ENCODE results near the gene OSBP. TPM values are rescaled to one million over a fixed set of nuclear protein-coding genes. Genes with fewer than 3 reads are reported as not detected.

The OSBP gene
- total RNA-seq, 2 donors from 2014 or later = 41.2 to 44.3 TPM

DNA sequence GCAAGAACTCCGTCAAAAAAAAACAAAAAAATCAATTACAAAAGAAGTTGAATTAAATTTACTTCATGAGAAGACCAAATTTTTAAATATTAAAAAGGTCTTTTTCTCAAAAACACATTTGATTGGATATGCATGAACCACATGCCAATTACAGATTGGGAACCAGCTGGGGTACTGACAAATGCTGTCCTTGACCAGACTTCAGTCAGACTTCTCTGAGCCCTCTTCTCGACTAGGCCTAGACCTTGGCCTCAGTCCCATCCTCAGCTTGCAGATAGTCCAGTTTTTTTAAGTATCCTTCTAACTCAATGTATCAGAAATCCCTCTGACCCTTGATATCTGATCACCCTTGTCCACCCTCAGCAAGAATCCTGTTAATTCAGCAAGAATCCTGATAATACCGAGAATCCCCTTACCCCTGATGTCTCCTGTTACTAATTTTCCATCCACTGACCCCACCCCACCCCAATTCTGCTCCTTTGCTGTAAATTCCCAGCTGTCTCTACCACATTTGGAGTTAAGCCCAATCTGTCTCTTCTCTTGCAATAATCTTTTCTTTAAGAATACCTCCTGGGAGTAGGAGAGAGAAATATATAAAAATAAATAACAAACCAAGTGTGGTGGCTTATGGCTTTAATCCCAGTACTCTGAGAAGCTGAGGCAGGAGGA lies 73.3 kb downstream of the OSBP start:
- H3K9me3 Mint-ChIP-seq = no peaks in the 10 kb centered on the region
- 60 to 91% methylated on average over 1 to 3 of the region's 3 CpGs for WGBS, 2 experiments (ENCODE audit: insufficient coverage in 1 of 2, insufficient read length in 1 of 2)
- no peaks in the 10 kb centered on the region for H3K36me3 ChIP-seq (ENCODE audit: control insufficient read depth, insufficient read depth, low read length)
- no peaks in the 10 kb centered on the region for H3K9me3 ChIP-seq (ENCODE audit: control insufficient read depth, low read length)
- H3K27me3 Mint-ChIP-seq (ENCODE audit: insufficient read depth) = no peaks in the 10 kb centered on the region
- TF ChIP-seq, protein P1, sequence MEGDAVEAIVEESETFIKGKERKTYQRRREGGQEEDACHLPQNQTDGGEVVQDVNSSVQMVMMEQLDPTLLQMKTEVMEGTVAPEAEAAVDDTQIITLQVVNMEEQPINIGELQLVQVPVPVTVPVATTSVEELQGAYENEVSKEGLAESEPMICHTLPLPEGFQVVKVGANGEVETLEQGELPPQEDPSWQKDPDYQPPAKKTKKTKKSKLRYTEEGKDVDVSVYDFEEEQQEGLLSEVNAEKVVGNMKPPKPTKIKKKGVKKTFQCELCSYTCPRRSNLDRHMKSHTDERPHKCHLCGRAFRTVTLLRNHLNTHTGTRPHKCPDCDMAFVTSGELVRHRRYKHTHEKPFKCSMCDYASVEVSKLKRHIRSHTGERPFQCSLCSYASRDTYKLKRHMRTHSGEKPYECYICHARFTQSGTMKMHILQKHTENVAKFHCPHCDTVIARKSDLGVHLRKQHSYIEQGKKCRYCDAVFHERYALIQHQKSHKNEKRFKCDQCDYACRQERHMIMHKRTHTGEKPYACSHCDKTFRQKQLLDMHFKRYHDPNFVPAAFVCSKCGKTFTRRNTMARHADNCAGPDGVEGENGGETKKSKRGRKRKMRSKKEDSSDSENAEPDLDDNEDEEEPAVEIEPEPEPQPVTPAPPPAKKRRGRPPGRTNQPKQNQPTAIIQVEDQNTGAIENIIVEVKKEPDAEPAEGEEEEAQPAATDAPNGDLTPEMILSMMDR (conservative IDR thresholded peaks at IDR 0.05) = no peak
- H3K9ac ChIP-seq (ENCODE audit: extremely low read depth, low read length, poor library complexity, severe bottlenecking) = no peak overlapping the region
- H3K36me3 Mint-ChIP-seq (ENCODE audit: low read depth) = no peaks in the 10 kb centered on the region
- DNase-seq = peak; percentile 7
- no peak overlapping the region for H3K27ac Mint-ChIP-seq
- H3K4me3 Mint-ChIP-seq = no peak overlapping the region
- H3K27ac ChIP-seq (ENCODE audit: low read depth, low read length) = no peak overlapping the region
- H3K4me3 ChIP-seq (ENCODE audit: low read length) = no peak overlapping the region
- H3K4me1 Mint-ChIP-seq = no peaks in the 10 kb centered on the region
- H3K4me1 ChIP-seq (ENCODE audit: control insufficient read depth, insufficient read depth, low read length) = no peaks in the 10 kb centered on the region
- H3K27me3 ChIP-seq (ENCODE audit: control insufficient read depth, insufficient read depth, low read length, poor library complexity, severe bottlenecking) = no peaks in the 10 kb centered on the region

DNA sequence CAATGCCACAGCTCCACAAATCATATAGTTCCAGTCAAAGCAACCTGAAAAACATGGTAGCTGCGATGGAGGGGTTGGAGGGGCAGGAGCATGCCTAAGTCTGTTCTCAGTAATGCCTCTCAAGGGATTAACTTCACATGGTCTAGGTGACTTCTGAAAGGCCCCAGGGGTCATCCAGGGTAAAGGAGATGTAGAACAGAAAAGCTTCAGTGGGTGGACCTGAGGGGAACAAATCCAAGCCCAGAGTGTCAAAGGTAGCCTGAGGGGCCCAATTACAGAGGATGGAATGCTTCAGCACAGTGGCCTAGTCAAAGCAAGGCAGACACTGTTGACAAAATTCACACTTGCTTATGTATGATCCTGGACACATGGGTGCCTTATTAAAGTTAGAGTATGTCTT lies 80.9 kb downstream of the OSBP start:
- Mint-ChIP-seq H3K27ac (no peak overlapping the region), H3K36me3 (ENCODE audit: low read depth) (no peaks in the 10 kb centered on the region), H3K4me1 (peaks cover 4% of the 10 kb centered on the region), H3K4me3 (no peak overlapping the region), H3K9me3 (peaks cover 5% of the 10 kb centered on the region), H3K27me3 (ENCODE audit: insufficient read depth) (no peaks in the 10 kb centered on the region)
- WGBS, 2 experiments (ENCODE audit: insufficient coverage in 1 of 2, insufficient read length in 1 of 2) = 94 to 100% methylated on average over 1 of the region's 1 CpG
- Histone ChIP-seq H3K27ac (ENCODE audit: low read depth, low read length) (no peak overlapping the region), H3K36me3 (ENCODE audit: control insufficient read depth, insufficient read depth, low read length) (no peaks in the 10 kb centered on the region), H3K4me1 (ENCODE audit: control insufficient read depth, insufficient read depth, low read length) (peaks cover 4% of the 10 kb centered on the region), H3K9me3 (ENCODE audit: control insufficient read depth, low read length) (no peaks in the 10 kb centered on the region), H3K9ac (ENCODE audit: extremely low read depth, low read length, poor library complexity, severe bottlenecking) (no peak overlapping the region), H3K4me3 (ENCODE audit: low read length) (no peak overlapping the region), H3K27me3 (ENCODE audit: control insufficient read depth, insufficient read depth, low read length, poor library complexity, severe bottlenecking) (no peaks in the 10 kb centered on the region)
- no peak for DNase-seq
- TF ChIP-seq, protein P1 (conservative IDR thresholded peaks at IDR 0.05) = no peak

DNA sequence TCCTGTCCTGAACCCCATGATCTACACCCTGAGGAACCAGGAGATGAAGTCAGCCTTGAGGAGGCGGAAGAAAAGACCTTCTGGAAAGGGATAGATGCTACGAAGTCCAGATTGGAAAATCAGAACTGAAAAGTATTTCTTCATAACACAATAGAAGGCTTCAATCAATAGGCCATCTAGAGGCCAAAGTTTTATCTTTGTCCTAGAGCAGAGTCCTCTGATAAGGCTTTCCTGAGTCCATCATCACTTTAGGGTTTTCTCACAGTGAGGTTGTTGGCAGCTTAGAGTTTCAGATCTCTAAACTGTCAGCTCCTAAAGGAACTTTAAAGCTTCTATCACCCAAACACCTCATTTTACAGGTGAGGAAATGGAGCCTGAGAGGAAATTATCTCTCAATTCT lies 83.0 kb downstream of the OSBP start:
- Mint-ChIP-seq H3K27ac (no peak overlapping the region), H3K27me3 (ENCODE audit: insufficient read depth) (no peaks in the 10 kb centered on the region), H3K36me3 (ENCODE audit: low read depth) (no peaks in the 10 kb centered on the region), H3K9me3 (peaks cover 5% of the 10 kb centered on the region), H3K4me3 (no peak overlapping the region), H3K4me1 (peaks cover 19% of the 10 kb centered on the region)
- 88 to 100% methylated on average over 2 of the region's 2 CpGs for WGBS, 2 experiments (ENCODE audit: insufficient coverage in 1 of 2, insufficient read length in 1 of 2)
- TF ChIP-seq, protein P1 (conservative IDR thresholded peaks at IDR 0.05) = no peak
- Histone ChIP-seq H3K27me3 (ENCODE audit: control insufficient read depth, insufficient read depth, low read length, poor library complexity, severe bottlenecking) (no peaks in the 10 kb centered on the region), H3K9me3 (ENCODE audit: control insufficient read depth, low read length) (no peaks in the 10 kb centered on the region), H3K36me3 (ENCODE audit: control insufficient read depth, insufficient read depth, low read length) (no peaks in the 10 kb centered on the region), H3K4me1 (ENCODE audit: control insufficient read depth, insufficient read depth, low read length) (peaks cover 4% of the 10 kb centered on the region), H3K4me3 (ENCODE audit: low read length) (no peak overlapping the region), H3K9ac (ENCODE audit: extremely low read depth, low read length, poor library complexity, severe bottlenecking) (no peak overlapping the region), H3K27ac (ENCODE audit: low read depth, low read length) (no peak overlapping the region)
- no peak for DNase-seq
